Measurements from ENCODE around the gene PMM2.

The PMM2 gene

GRCh38 chr16:8892101-8892575 is 94.5 kb downstream of the PMM2 start:
- Histone ChIP-seq H2BK15ac (ENCODE audit: low read depth, poor library complexity, severe bottlenecking) (no peak overlapping the region), H3K4me3 (ENCODE audit: insufficient read depth in 1 of 2, low read depth in 1 of 2, low read length in 2 of 2) (no peak overlapping the region), H3K79me1 (replicated peaks; ENCODE audit: low read length, poor library complexity, severe bottlenecking) (peaks cover 31% of the 10 kb centered on the region), H2AFZ (ENCODE audit: low read depth, low read length) (no peak overlapping the region), H3K18ac (ENCODE audit: low read depth in 1 of 2, low read length in 2 of 2) (no peak overlapping the region), H3K14ac (ENCODE audit: low read length in 2 of 2) (no peak overlapping the region), H3K4ac (ENCODE audit: low read depth in 1 of 2, low read length in 2 of 2) (no peak overlapping the region), H3K27ac (ENCODE audit: low read length, poor library complexity, severe bottlenecking) (no peak overlapping the region), H3K4me1 (ENCODE audit: control insufficient read depth, insufficient read depth, low read depth, low read length) (peaks cover 12% of the 10 kb centered on the region), H4K91ac (ENCODE audit: low read length) (no peak overlapping the region), H2BK12ac (ENCODE audit: low read length in 2 of 2) (no peak overlapping the region), H2BK120ac (ENCODE audit: low read depth, low read length) (no peak overlapping the region), H3K4me2 (ENCODE audit: low read length, poor library complexity, severe bottlenecking) (no peak overlapping the region), H4K8ac (ENCODE audit: low read length) (no peak overlapping the region), H2BK5ac (ENCODE audit: low read depth, low read length, poor library complexity, severe bottlenecking) (no peak overlapping the region), H3K9ac (ENCODE audit: low read length) (no peak overlapping the region), H3K9me3 (ENCODE audit: control insufficient read depth, low read length) (no peaks in the 10 kb centered on the region), H3K27me3 (ENCODE audit: control insufficient read depth in 1 of 2, insufficient read depth in 1 of 2, low read length in 2 of 2) (no peaks in the 10 kb centered on the region), H3K23ac (ENCODE audit: low read length in 2 of 2) (no peak overlapping the region), H3K36me3 (ENCODE audit: control insufficient read depth in 1 of 2, insufficient read depth in 2 of 2, low read depth in 1 of 2, low read length in 2 of 2) (peaks cover 69 to 85% of the 10 kb centered on the region in 2 experiments), H2AK5ac (ENCODE audit: low read length, severe bottlenecking) (no peak overlapping the region)
- no peak for DNase-seq
- WGBS = 94% methylated on average over 11 of the region's 16 CpGs

- H3K18ac ChIP-seq (ENCODE audit: low read depth in 1 of 2, low read length in 2 of 2) = no peak overlapping the region
- no peak overlapping the region for H3K23ac ChIP-seq (ENCODE audit: low read length in 2 of 2)
- peaks cover 65 to 90% of the 10 kb centered on the region in 2 experiments for H3K36me3 ChIP-seq (ENCODE audit: control insufficient read depth in 1 of 2, insufficient read depth in 2 of 2, low read depth in 1 of 2, low read length in 2 of 2)
- H3K79me1 ChIP-seq (replicated peaks; ENCODE audit: low read length, poor library complexity, severe bottlenecking) = peaks cover 25% of the 10 kb centered on the region
- H2BK5ac ChIP-seq (ENCODE audit: low read depth, low read length, poor library complexity, severe bottlenecking) = no peak overlapping the region
- H3K27me3 ChIP-seq (ENCODE audit: control insufficient read depth in 1 of 2, insufficient read depth in 1 of 2, low read length in 2 of 2) = no peaks in the 10 kb centered on the region
- H2BK15ac ChIP-seq (ENCODE audit: low read depth, poor library complexity, severe bottlenecking) = no peak overlapping the region
- H4K8ac ChIP-seq (ENCODE audit: low read length) = no peak overlapping the region
- H3K14ac ChIP-seq (ENCODE audit: low read length in 2 of 2) = no peak overlapping the region
- no peak for DNase-seq
- peaks cover 7% of the 10 kb centered on the region for H3K4me1 ChIP-seq (ENCODE audit: control insufficient read depth, insufficient read depth, low read depth, low read length)
- H3K9me3 ChIP-seq (ENCODE audit: control insufficient read depth, low read length) = no peaks in the 10 kb centered on the region
- no peak overlapping the region for H2BK12ac ChIP-seq (ENCODE audit: low read length in 2 of 2)
- no peak overlapping the region for H4K91ac ChIP-seq (ENCODE audit: low read length)
- H3K4me3 ChIP-seq (ENCODE audit: insufficient read depth in 1 of 2, low read depth in 1 of 2, low read length in 2 of 2) = no peak overlapping the region
- H3K9ac ChIP-seq (ENCODE audit: low read length) = no peak overlapping the region
- H3K27ac ChIP-seq (ENCODE audit: low read length, poor library complexity, severe bottlenecking) = no peak overlapping the region
- H2AK5ac ChIP-seq (ENCODE audit: low read length, severe bottlenecking) = no peak overlapping the region
- H3K4ac ChIP-seq (ENCODE audit: low read depth in 1 of 2, low read length in 2 of 2) = no peak overlapping the region
- no peak overlapping the region for H2BK120ac ChIP-seq (ENCODE audit: low read depth, low read length)
- H2AFZ ChIP-seq (ENCODE audit: low read depth, low read length) = no peak overlapping the region
- 94% methylated on average over 9 of the region's 9 CpGs for WGBS
- H3K4me2 ChIP-seq (ENCODE audit: low read length, poor library complexity, severe bottlenecking) = no peak overlapping the region
Measured at GRCh38 chr16:8893426-8893825, 95.8 kb downstream of the PMM2 start.

GRCh38 chr16:8893976-8894690 is 96.5 kb downstream of the PMM2 start:
- DNase-seq = no peak
- no peak overlapping the region for H3K9ac ChIP-seq (ENCODE audit: low read length)
- H2AFZ ChIP-seq (ENCODE audit: low read depth, low read length) = no peak overlapping the region
- no peak overlapping the region for H3K23ac ChIP-seq (ENCODE audit: low read length in 2 of 2)
- H3K27ac ChIP-seq (ENCODE audit: low read length, poor library complexity, severe bottlenecking) = no peak overlapping the region
- H3K36me3 ChIP-seq (ENCODE audit: control insufficient read depth in 1 of 2, insufficient read depth in 2 of 2, low read depth in 1 of 2, low read length in 2 of 2) = peaks cover 67 to 97% of the 10 kb centered on the region in 2 experiments
- H3K4me2 ChIP-seq (ENCODE audit: low read length, poor library complexity, severe bottlenecking) = no peak overlapping the region
- no peak overlapping the region for H3K4me3 ChIP-seq (ENCODE audit: insufficient read depth in 1 of 2, low read depth in 1 of 2, low read length in 2 of 2)
- no peak overlapping the region for H2BK15ac ChIP-seq (ENCODE audit: low read depth, poor library complexity, severe bottlenecking)
- H3K79me1 ChIP-seq (replicated peaks; ENCODE audit: low read length, poor library complexity, severe bottlenecking) = peaks cover 26% of the 10 kb centered on the region
- no peak overlapping the region for H3K18ac ChIP-seq (ENCODE audit: low read depth in 1 of 2, low read length in 2 of 2)
- H4K8ac ChIP-seq (ENCODE audit: low read length) = no peak overlapping the region
- no peak overlapping the region for H3K4ac ChIP-seq (ENCODE audit: low read depth in 1 of 2, low read length in 2 of 2)
- no peak overlapping the region for H2BK5ac ChIP-seq (ENCODE audit: low read depth, low read length, poor library complexity, severe bottlenecking)
- H2BK12ac ChIP-seq (ENCODE audit: low read length in 2 of 2) = no peak overlapping the region
- H2AK5ac ChIP-seq (ENCODE audit: low read length, severe bottlenecking) = no peak overlapping the region
- peaks cover 7% of the 10 kb centered on the region for H3K4me1 ChIP-seq (ENCODE audit: control insufficient read depth, insufficient read depth, low read depth, low read length)
- H3K9me3 ChIP-seq (ENCODE audit: control insufficient read depth, low read length) = no peaks in the 10 kb centered on the region
- WGBS = 91% methylated on average over 14 of the region's 14 CpGs
- H3K27me3 ChIP-seq (ENCODE audit: control insufficient read depth in 1 of 2, insufficient read depth in 1 of 2, low read length in 2 of 2) = no peaks in the 10 kb centered on the region
- H3K14ac ChIP-seq (ENCODE audit: low read length in 2 of 2) = no peak overlapping the region
- no peak overlapping the region for H2BK120ac ChIP-seq (ENCODE audit: low read depth, low read length)
- no peak overlapping the region for H4K91ac ChIP-seq (ENCODE audit: low read length)

- no peak overlapping the region for H2AFZ ChIP-seq (ENCODE audit: low read depth, low read length)
- H2BK15ac ChIP-seq (ENCODE audit: low read depth, poor library complexity, severe bottlenecking) = no peak overlapping the region
- H3K79me1 ChIP-seq (replicated peaks; ENCODE audit: low read length, poor library complexity, severe bottlenecking) = peaks cover 25% of the 10 kb centered on the region
- no peak overlapping the region for H3K9ac ChIP-seq (ENCODE audit: low read length)
- H2BK5ac ChIP-seq (ENCODE audit: low read depth, low read length, poor library complexity, severe bottlenecking) = no peak overlapping the region
- no peak for DNase-seq
- no peak overlapping the region for H3K14ac ChIP-seq (ENCODE audit: low read length in 2 of 2)
- H3K18ac ChIP-seq (ENCODE audit: low read depth in 1 of 2, low read length in 2 of 2) = no peak overlapping the region
- no peak overlapping the region for H3K27ac ChIP-seq (ENCODE audit: low read length, poor library complexity, severe bottlenecking)
- peak overlapping the region in 1 of 2 experiments; percentile 10 for H3K4ac ChIP-seq (ENCODE audit: low read depth in 1 of 2, low read length in 2 of 2)
- H3K36me3 ChIP-seq (ENCODE audit: control insufficient read depth in 1 of 2, insufficient read depth in 2 of 2, low read depth in 1 of 2, low read length in 2 of 2) = peaks cover 63 to 98% of the 10 kb centered on the region in 2 experiments
- no peaks in the 10 kb centered on the region for H3K9me3 ChIP-seq (ENCODE audit: control insufficient read depth, low read length)
- H2BK12ac ChIP-seq (ENCODE audit: low read length in 2 of 2) = no peak overlapping the region
- no peak overlapping the region for H3K4me2 ChIP-seq (ENCODE audit: low read length, poor library complexity, severe bottlenecking)
- no peak overlapping the region for H3K23ac ChIP-seq (ENCODE audit: low read length in 2 of 2)
- H4K91ac ChIP-seq (ENCODE audit: low read length) = no peak overlapping the region
- no peak overlapping the region for H2AK5ac ChIP-seq (ENCODE audit: low read length, severe bottlenecking)
- H2BK120ac ChIP-seq (ENCODE audit: low read depth, low read length) = no peak overlapping the region
- no peaks in the 10 kb centered on the region for H3K27me3 ChIP-seq (ENCODE audit: control insufficient read depth in 1 of 2, insufficient read depth in 1 of 2, low read length in 2 of 2)
- H3K4me1 ChIP-seq (ENCODE audit: control insufficient read depth, insufficient read depth, low read depth, low read length) = peaks cover 7% of the 10 kb centered on the region
- WGBS = 98% methylated on average over 21 of the region's 21 CpGs
- no peak overlapping the region for H3K4me3 ChIP-seq (ENCODE audit: insufficient read depth in 1 of 2, low read depth in 1 of 2, low read length in 2 of 2)
- peak overlapping the region; percentile 15 for H4K8ac ChIP-seq (ENCODE audit: low read length)
Measured at GRCh38 chr16:8894736-8895334, 97.2 kb downstream of the PMM2 start.
